Endodermal cell (in vitro differentiated cells): Measurements from ENCODE around the gene MYH6. TPM values are rescaled to one million over a fixed set of nuclear protein-coding genes. Genes with fewer than 3 reads are reported as not detected.
A peak's percentile ranks its signal among the peaks of the same experiment; 100 is the strongest.

Experiments used
- DNase-seq: peaks from one replicate; pipeline ENCODE4 v3.0.0-alpha.2; 2017
- H3K27ac ChIP-seq: 2 replicates; pipeline ENCODE4 v1.5.1; 2013; ENCODE audit warnings: mild to moderate bottlenecking, low read depth, low read length, moderate library complexity
- H3K27me3 ChIP-seq: 2 replicates; pipeline ENCODE4 v1.6.1; 2013; ENCODE audit warnings: mild to moderate bottlenecking, low read length, moderate library complexity; ENCODE audit not compliant: insufficient read depth, control insufficient read depth, poor library complexity, severe bottlenecking
- H3K36me3 ChIP-seq: 2 replicates; pipeline ENCODE4 v1.7.0; 2013; ENCODE audit warnings: mild to moderate bottlenecking, low read length, moderate library complexity; ENCODE audit not compliant: control insufficient read depth, insufficient read depth
- H3K4me1 ChIP-seq: one replicate; pipeline ENCODE4 v1.7.0; 2013; ENCODE audit warnings: low read length; ENCODE audit not compliant: control insufficient read depth, insufficient read depth
- H3K4me3 ChIP-seq: 2 replicates; pipeline ENCODE4 v1.5.1; 2013; ENCODE audit warnings: mild to moderate bottlenecking, low read length, moderate library complexity
- H3K9ac ChIP-seq: 2 replicates; pipeline ENCODE4 v1.6.1; 2013; ENCODE audit warnings: mild to moderate bottlenecking, low read length, moderate library complexity; ENCODE audit not compliant: poor library complexity, severe bottlenecking; ENCODE audit errors: extremely low read depth
- H3K9me3 ChIP-seq: 2 replicates; pipeline ENCODE4 v1.6.1; 2013; ENCODE audit warnings: mild to moderate bottlenecking, low read length, moderate library complexity; ENCODE audit not compliant: control insufficient read depth
- H3K27ac Mint-ChIP-seq: 2 replicates; pipeline ENCODE4 v1.8.0; 2020; ENCODE audit warnings: mixed read lengths
- H3K27me3 Mint-ChIP-seq: 2 replicates; pipeline ENCODE4 v1.8.0; 2021; ENCODE audit warnings: mild to moderate bottlenecking, mixed read lengths; ENCODE audit not compliant: insufficient read depth
- H3K36me3 Mint-ChIP-seq: 2 replicates; pipeline ENCODE4 v1.8.0; 2020; ENCODE audit warnings: low read depth, mixed read lengths
- H3K4me1 Mint-ChIP-seq: 2 replicates; pipeline ENCODE4 v1.8.0; 2020; ENCODE audit warnings: mixed read lengths
- H3K4me3 Mint-ChIP-seq: 2 replicates; pipeline ENCODE4 v1.8.0; 2020; ENCODE audit warnings: mild to moderate bottlenecking, moderate library complexity, mixed read lengths
- H3K9me3 Mint-ChIP-seq: 2 replicates; pipeline ENCODE4 v1.8.0; 2020; ENCODE audit warnings: mild to moderate bottlenecking, mixed read lengths
- CTCF ChIP-seq: fragments of 200-600 bp; sonication (generic); conservative IDR thresholded peaks from 2 replicates; pipeline ENCODE4 v1.5.0; 2021; ENCODE audit warnings: antibody characterized with exemption, mild to moderate bottlenecking
- WGBS, 2 experiments: methylation state at CpG; one replicate each; pipeline versions ENCODE4 v1.1.5 to v1.1.7; 2013; ENCODE audit warnings: missing lambda C conversion rate in 2 of 2, mixed read lengths in 1 of 2; ENCODE audit not compliant: insufficient coverage in 1 of 2, insufficient read length in 1 of 2; 5-methylcytosine and 5-hydroxymethylcytosine counted together
- total RNA-seq, 2 donors: library from RNA; stranded (reverse); fragmentation: NEBNext Ultra II Directional in 1 of 2; extraction: Animal tissue kit (Norgen Biotek cat#: 25700) in 1 of 2; gene quantifications; 2 replicates in 1 of 2; 3 replicates in 1 of 2; pipeline ENCODE4 v1.2.1, GENCODE V29; 2021

Gene MYH6
- total RNA-seq, 2 donors from 2014 or later = not detected

GRCh38 chr14:23377198-23377550 lies 30.9 kb downstream of the MYH6 start:
- Mint-ChIP-seq H3K4me3 (no peak overlapping the region), H3K4me1 (no peaks in the 10 kb centered on the region), H3K27me3 (peaks cover 45% of the 10 kb centered on the region), H3K27ac (no peak overlapping the region), H3K9me3 (no peaks in the 10 kb centered on the region), H3K36me3 (no peaks in the 10 kb centered on the region)
- Histone ChIP-seq H3K4me1 (no peaks in the 10 kb centered on the region), H3K9ac (no peak overlapping the region), H3K27me3 (no peaks in the 10 kb centered on the region), H3K27ac (no peak overlapping the region), H3K36me3 (no peaks in the 10 kb centered on the region), H3K9me3 (no peaks in the 10 kb centered on the region), H3K4me3 (no peak overlapping the region)
- DNase-seq = no peak
- TF ChIP-seq CTCF = no peak
- 74 to 85% methylated on average over 5 to 11 of the region's 11 CpGs for WGBS, 2 experiments

DNA sequence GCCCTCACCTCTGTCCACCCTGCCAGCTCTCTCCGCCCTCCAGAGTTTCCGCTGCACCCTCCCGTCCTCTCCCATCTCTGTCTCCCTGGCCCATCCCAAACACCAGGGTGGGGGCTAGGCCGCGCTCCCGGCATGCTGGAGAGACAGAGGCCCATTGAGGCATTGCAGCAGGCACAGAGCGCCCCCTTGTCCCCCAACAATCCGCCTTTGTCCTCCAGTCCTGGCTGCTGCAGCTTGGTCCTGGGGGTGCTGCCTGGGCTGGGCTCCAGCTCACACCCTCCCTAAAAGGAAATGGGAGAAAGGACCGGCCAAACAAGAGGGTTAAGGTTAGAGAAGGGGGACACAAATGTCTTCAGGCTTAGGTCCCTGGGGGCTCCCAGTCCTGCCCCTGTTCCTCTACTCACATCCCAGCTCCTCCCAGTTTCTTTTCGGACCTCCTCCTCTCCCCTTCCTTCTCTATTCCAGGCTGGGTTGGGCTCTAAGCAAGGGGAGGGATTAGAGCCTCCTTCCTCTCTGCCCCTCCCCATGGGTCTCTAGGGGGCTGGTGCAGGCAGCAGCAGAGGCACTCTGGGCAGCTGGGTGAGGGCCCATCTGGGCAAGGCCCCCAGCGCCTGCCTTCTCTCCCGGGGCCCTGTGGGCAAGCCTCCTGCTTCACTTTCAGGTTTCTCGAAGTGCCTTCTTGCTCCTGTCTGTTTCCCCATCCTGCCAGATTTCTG lies 31.4 kb downstream of the MYH6 start, which contains the start of gene CMTM5:
TSS of gene CMTM5 (plus strand) at position 565 of the 716 bp plus-strand sequence. CDS start 206 bp downstream, outside the sequence.
- peaks cover 46% of the 10 kb centered on the region for H3K27me3 Mint-ChIP-seq
- H3K27me3 ChIP-seq = no peaks in the 10 kb centered on the region

GRCh38 chr14:23375527-23376251 lies 32.4 kb downstream of the MYH6 start:
- no peak overlapping the region for H3K9ac ChIP-seq
- H3K27me3 Mint-ChIP-seq = peaks cover 46% of the 10 kb centered on the region

More for the DNA sequence above, 31.4 kb downstream of the MYH6 start, which contains the start of gene CMTM5:
- TF ChIP-seq CTCF = no peak
- Histone ChIP-seq H3K27ac (no peak within 1 kb of the TSS), H3K36me3 (no peaks in the 10 kb centered on the region), H3K4me1 (no peaks in the 10 kb centered on the region), H3K4me3 (no peak within 1 kb of the TSS), H3K9me3 (no peaks in the 10 kb centered on the region), H3K9ac (no peak within 1 kb of the TSS)
- DNase-seq = peak; percentile 70
- Mint-ChIP-seq H3K36me3 (no peaks in the 10 kb centered on the region), H3K9me3 (no peaks in the 10 kb centered on the region), H3K27ac (no peak within 1 kb of the TSS), H3K4me3 (no peak within 1 kb of the TSS), H3K4me1 (no peaks in the 10 kb centered on the region)
- 82 to 93% methylated on average over 3 to 12 of the region's 13 CpGs for WGBS, 2 experiments

More at GRCh38 chr14:23375527-23376251, 32.4 kb downstream of the MYH6 start:
- DNase-seq = no peak
- Histone ChIP-seq H3K4me3 (no peak overlapping the region), H3K4me1 (no peaks in the 10 kb centered on the region), H3K9me3 (no peaks in the 10 kb centered on the region), H3K27me3 (no peaks in the 10 kb centered on the region), H3K36me3 (no peaks in the 10 kb centered on the region), H3K27ac (no peak overlapping the region)
- TF ChIP-seq CTCF = no peak
- Mint-ChIP-seq H3K4me1 (no peaks in the 10 kb centered on the region), H3K36me3 (no peaks in the 10 kb centered on the region), H3K4me3 (no peak overlapping the region), H3K9me3 (no peaks in the 10 kb centered on the region), H3K27ac (no peak overlapping the region)
- WGBS, 2 experiments = 91 to 94% methylated on average over 16 to 21 of the region's 21 CpGs
